Left colon (tissue), 2 donors: Measurements from ENCODE around the gene PCDHGC3. TPM values are rescaled to one million over a fixed set of nuclear protein-coding genes. Genes with fewer than 3 reads are reported as not detected.
"Not testable (repeated sequence)": the region's sequence is repeated elsewhere in the genome, so short reads cannot be mapped to it uniquely, and the experiment has no call there.

Experiments
- ATAC-seq: fragments of 200-7000 bp; cut with Tn5 transposase; one replicate; pipeline ENCODE4 v1.9.1; 2020; ENCODE audit warnings: mild to moderate bottlenecking, moderate library complexity
- DNase-seq, 2 donors: peaks; one replicate each; pipeline ENCODE4 v3.0.0-alpha.2; 2020
- intact Hi-C, 2 donors: fragments of 100-400 bp; cut with DNase I in 1 of 2; cut with micrococcal nuclease in 1 of 2; formaldehyde crosslinking; loops; one replicate each; pipeline versions ENCODE4 v1.11.2 to v1.14.0; 2022; cut with DNase I, micrococcal nuclease
- long read RNA-seq: library from polyadenylated mRNA; unstranded; transcript quantifications from one replicate; pipeline ENCODE4 v2.0.0, GENCODE V29; 2021
- total RNA-seq, 2 donors: library from RNA; stranded (reverse); fragmentation: NEBNext Ultra II Directional; extraction: Animal tissue kit (Norgen Biotek cat#: 25700); gene quantifications; one replicate each; pipeline ENCODE4 v1.2.1, GENCODE V29; 2021
- donor health status: DM: no; HTN: no; CAD: no.
- donor health status: DM: yes; HTN: yes; CAD: no.

The PCDHGC3 gene
- 10 to 100 TPM; 15.3 to 16.0 TPM for total RNA-seq
- long read RNA-seq, full-length matches to known transcripts: 4 of 4 reads
- long read RNA-seq, partial matches to known transcripts: 0 of 4 reads
- long read RNA-seq, other reads (novel, unspliced or antisense): 0 of 4 reads

DNA sequence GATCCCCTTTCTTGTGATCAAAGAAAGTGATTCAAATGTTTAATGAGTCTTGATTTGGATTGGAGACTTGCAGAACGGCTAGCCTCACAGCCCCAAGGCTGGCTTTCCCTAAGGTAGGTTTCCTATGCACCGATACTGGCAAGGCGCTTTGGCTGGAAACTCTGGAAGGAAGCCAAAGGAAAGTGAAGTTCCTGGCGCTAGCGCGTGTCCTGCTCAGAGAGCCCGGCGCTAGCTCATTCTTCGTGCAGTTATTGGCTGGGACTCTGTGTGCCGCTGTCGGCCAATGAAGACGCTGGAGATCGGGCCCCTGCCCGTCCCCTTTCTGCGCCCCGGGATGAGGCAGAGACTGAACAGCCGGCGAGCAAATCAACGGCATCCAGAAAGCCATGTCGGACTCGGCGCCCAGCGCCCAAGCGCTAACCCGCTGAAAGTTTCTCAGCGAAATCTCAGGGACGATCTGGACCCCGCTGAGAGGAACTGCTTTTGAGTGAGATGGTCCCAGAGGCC, at the start of gene PCDHGC3:
Gene PCDHGC3, plus strand, starts transcription at position 342 of the 507 bp plus-strand sequence. Its CDS starts 151 bp downstream, at position 493.
- intact Hi-C loops: loop anchor here in 1 of 2 donors (5.0 kb wide), 1 partner anchor 37 kb away; no protein-coding TSS in a partner anchor
- DNase-seq (peak; percentile 86 to 93), ATAC-seq (peak; percentile 96)

DNA sequence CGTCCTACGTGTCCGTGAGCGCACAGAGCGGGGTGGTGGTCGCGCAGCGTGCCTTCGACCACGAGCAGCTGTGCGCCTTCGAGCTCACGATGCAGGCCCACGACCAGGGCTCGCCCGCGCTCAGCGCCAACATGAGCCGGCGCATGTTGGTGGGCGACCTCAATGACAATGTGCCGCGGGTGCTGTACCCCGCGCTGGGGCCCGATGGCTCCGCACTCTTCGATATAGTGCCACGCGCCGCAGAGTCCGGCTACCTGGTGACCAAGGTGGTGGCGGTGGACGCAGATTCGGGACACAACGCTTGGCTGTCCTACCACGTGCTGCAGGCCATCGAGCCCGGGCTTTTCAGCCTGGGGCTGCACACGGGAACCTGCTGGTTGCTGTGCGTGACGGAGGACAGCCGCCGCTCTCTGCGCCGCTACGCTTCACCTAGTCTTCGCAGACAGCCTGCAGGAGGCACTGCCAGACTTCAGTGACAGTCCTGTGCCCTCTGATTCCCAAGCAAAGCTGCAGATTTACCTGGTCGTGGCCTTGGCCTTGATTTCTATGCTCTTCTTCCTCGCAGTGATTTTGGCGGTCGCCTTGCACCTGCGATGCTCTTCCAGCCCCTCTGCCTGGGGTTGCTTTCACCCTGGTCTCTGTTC, 47.9 kb upstream of the PCDHGC3 start:
- DNase-seq (no peak), ATAC-seq (no peak)
- intact Hi-C loops: no loop called here

- no peak for DNase-seq
- intact Hi-C loops: no loop called here
- ATAC-seq: no peak
Measured at GRCh38 chr5:141430332-141431113, 45.2 kb upstream of the PCDHGC3 start, which contains the start of gene PCDHGA12. Gene PCDHGA12 (plus strand): TSS chr5:141430507. CDS start chr5:141430760, 253 bp downstream.

- no peak for DNase-seq
- ATAC-seq: no peak
- intact Hi-C loops: no loop called here
Measured at GRCh38 chr5:141431286-141431685, 44.5 kb upstream of the PCDHGC3 start.

GRCh38 chr5:141432308-141432707, 43.5 kb upstream of the PCDHGC3 start:
- ATAC-seq, intact Hi-C loops, DNase-seq: not testable (repeated sequence)

- intact Hi-C loops, DNase-seq, ATAC-seq: not testable (repeated sequence)
Measured at GRCh38 chr5:141432726-141433125, 43.0 kb upstream of the PCDHGC3 start.

GRCh38 chr5:141434006-141434405, 41.8 kb upstream of the PCDHGC3 start:
- DNase-seq (no peak), ATAC-seq (no peak)
- intact Hi-C loops: no loop called here

- intact Hi-C loops: no loop called here
- ATAC-seq: no peak
- no peak for DNase-seq
Measured at GRCh38 chr5:141437221-141437620, 38.5 kb upstream of the PCDHGC3 start.

GRCh38 chr5:141439411-141440141, 36.2 kb upstream of the PCDHGC3 start:
- no peak for ATAC-seq
- intact Hi-C loops: no loop called here
- DNase-seq: no peak

- intact Hi-C loops: no loop called here
- ATAC-seq: no peak
- DNase-seq: no peak
Measured at GRCh38 chr5:141440341-141440740, 35.4 kb upstream of the PCDHGC3 start.

DNA sequence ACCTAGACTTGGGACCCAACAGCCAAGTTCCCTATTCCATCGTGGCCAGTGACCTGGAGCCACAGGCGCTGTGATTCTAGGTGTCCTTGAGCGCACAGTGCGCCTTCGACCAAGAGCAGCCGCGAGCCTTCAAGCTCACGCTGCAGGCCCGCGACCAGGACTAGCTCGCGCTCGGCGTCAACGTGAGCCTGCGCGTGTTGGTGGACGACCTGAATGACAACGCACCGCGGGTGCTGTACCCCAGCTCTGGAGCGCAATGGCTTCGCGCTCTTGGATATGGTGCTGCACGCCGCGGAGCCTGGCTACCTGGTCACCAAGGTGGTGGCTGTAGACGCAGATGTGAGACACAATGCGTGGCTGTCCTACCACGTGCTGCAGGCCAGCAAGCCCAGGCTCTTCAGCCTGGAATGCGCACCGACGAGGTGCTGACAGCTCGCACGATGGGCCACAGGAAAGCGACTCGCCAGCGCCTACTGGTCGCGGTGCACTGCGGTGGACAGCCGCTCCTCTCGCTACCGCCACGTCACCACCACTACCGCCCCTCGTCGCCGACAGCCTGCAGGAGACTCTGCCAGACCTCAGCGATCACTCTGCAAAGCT, 34.1 kb upstream of the PCDHGC3 start:
- ATAC-seq (no peak), DNase-seq (no peak)
- intact Hi-C loops: no loop called here

DNA sequence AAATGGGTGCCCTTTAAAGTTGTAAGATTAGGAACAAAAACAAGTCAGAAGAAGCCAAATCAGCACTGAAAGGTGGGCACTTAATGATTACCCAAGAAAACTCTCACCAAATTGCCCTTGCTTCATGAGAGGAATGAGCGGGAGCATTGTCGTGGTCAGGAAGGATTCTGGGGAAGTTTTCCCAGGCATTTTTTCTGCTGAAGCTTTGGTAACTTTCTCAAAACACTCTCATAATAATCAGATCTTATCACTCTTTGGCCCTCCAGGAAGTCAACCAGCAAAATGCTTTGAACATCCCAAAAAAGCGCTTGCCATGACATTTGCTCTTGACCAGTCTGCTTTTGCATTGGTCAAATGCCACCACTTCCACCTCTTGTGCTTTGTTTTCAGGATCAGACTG, 10.4 kb upstream of the PCDHGC3 start:
- ATAC-seq (no peak), DNase-seq (no peak)
- intact Hi-C loops: no loop called here

- peak; percentile 46 to 68 for DNase-seq
- peak; percentile 58 for ATAC-seq
- intact Hi-C loops: loop anchor here in 1 of 2 donors (5.0 kb wide), 1 partner anchor 36 kb away; no protein-coding TSS in a partner anchor
Measured at GRCh38 chr5:141476132-141476911, 556 bp downstream of the PCDHGC3 start.

- ATAC-seq: no peak
- intact Hi-C loops: loop anchor here in 1 of 2 donors (5.0 kb wide), 1 partner anchor 35 kb away; no protein-coding TSS in a partner anchor
- DNase-seq: no peak
Measured at GRCh38 chr5:141477044-141477575, 1.3 kb downstream of the PCDHGC3 start.

DNA sequence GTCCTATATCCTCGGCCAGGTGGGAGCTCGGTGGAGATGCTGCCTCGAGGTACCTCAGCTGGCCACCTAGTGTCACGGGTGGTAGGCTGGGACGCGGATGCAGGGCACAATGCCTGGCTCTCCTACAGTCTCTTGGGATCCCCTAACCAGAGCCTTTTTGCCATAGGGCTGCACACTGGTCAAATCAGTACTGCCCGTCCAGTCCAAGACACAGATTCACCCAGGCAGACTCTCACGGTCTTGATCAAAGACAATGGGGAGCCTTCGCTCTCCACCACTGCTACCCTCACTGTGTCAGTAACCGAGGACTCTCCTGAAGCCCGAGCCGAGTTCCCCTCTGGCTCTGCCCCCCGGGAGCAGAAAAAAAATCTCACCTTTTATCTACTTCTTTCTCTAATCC, 2.0 kb downstream of the PCDHGC3 start:
- intact Hi-C loops: loop anchor here in 1 of 2 donors (5.0 kb wide), 1 partner anchor 34 kb away; no protein-coding TSS in a partner anchor
- DNase-seq (no peak), ATAC-seq (no peak)

GRCh38 chr5:141478321-141478945, 2.7 kb downstream of the PCDHGC3 start:
- intact Hi-C loops: loop anchor here in 1 of 2 donors (5.0 kb wide), 1 partner anchor 34 kb away; no protein-coding TSS in a partner anchor
- peak; percentile 68 for ATAC-seq

GRCh38 chr5:141479776-141480175, 4.0 kb downstream of the PCDHGC3 start:
- ATAC-seq: no peak
- intact Hi-C loops: loop anchor here in 1 of 2 donors (5.0 kb wide), 1 partner anchor 33 kb away; no protein-coding TSS in a partner anchor
- no peak for DNase-seq

More at GRCh38 chr5:141478321-141478945, 2.7 kb downstream of the PCDHGC3 start:
- peak; percentile 84 to 91 for DNase-seq
